Daoy (cell line): Measurements from ENCODE around the gene GALC. TPM values are rescaled to one million over a fixed set of nuclear protein-coding genes. Genes with fewer than 3 reads are reported as not detected.

Experiments
- DNase-seq: peaks from one replicate; pipeline ENCODE4 v3.0.0-alpha.2; 2015; ENCODE audit warnings: low read depth
- total RNA-seq: library from RNA; depleted of rRNA; stranded (reverse); fragments of >200 nt; shearing (Covaris generic); gene quantifications from 2 replicates; pipeline ENCODE4 v1.2.3, GENCODE V29; 2014

The GALC gene
- total RNA-seq, 1 experiment from 2014 or later = 19.3 TPM

DNA sequence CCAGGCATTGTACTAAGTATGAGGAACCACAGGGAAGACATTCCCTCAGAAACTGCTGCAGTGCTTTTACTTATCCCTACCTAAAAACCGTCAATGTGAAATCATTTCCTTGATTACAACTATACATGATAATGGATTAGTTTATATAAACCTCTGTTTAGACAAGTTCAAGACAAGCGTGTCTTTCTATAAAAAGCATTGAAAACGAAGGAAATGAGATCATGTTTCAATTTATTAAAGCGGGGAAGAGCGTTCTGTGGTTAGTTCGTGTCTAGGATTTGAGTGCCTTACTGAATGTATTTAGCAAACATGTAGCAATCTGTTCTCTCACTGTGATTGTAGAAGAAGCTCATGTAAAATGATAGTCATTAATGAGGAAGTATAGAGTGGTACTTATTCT is 37.5 kb downstream of the GALC start:
- no peak for DNase-seq

GRCh38 chr14:87952307-87953094 is 40.5 kb downstream of the GALC start:
- no peak for DNase-seq

GRCh38 chr14:87944987-87945604 is 47.9 kb downstream of the GALC start:
- peak; percentile 40 for DNase-seq

DNA sequence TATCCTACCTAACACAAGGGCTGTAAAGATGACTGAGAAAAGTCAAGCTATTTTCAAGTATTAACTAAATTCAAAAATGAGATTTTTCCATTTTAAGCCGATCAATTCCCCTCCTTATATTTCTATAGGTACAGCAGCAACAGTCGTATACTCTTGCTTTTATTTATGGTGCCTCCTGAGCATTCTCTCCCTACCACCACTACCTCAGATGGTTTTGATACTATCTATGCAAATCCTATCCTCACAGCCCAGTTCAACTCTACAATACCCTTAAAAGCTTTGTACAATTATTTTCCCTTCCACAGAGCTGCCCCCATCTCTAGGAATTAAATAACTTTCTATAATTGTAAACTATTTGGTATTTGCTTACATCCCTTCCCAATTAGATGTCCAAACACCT is 52.1 kb downstream of the GALC start:
- DNase-seq = no peak

DNA sequence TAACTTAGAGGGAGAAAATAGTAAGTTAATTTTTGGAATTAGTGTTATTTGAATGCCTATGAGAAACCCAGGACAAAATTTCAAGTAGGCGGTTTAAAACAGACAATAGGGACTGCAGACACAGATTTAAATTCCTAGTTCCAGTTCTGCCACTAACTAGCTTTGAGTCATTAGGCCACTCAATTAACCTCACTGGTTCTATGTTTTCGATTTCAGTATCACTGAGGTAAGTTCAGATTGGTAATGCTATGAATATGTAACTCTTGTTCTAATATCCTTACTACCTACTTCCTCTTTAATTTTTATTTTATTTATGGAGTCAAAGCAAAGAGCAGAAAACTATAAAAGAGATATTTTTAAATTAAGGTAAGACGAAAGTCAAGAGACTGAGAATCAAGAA is 52.6 kb downstream of the GALC start:
- DNase-seq = no peak

DNA sequence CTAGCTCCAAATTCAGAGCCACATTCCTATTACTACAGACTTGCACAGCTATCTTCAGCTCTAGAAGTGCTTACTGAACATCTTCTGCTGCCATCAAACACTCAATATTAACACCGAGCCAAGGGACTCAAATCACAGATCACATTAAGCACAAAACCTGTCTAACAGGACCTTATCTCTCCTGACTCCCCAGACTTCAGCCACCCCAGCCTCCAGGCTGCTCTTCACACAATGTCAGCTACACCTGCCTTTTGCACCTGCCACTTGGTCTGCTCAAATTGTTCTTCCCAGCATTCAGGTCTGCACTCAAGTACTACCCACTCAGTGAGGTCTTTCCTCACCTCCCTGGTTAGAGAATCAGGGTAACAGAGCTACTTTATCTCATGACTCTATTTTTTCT is 57.1 kb downstream of the GALC start:
- no peak for DNase-seq

DNA sequence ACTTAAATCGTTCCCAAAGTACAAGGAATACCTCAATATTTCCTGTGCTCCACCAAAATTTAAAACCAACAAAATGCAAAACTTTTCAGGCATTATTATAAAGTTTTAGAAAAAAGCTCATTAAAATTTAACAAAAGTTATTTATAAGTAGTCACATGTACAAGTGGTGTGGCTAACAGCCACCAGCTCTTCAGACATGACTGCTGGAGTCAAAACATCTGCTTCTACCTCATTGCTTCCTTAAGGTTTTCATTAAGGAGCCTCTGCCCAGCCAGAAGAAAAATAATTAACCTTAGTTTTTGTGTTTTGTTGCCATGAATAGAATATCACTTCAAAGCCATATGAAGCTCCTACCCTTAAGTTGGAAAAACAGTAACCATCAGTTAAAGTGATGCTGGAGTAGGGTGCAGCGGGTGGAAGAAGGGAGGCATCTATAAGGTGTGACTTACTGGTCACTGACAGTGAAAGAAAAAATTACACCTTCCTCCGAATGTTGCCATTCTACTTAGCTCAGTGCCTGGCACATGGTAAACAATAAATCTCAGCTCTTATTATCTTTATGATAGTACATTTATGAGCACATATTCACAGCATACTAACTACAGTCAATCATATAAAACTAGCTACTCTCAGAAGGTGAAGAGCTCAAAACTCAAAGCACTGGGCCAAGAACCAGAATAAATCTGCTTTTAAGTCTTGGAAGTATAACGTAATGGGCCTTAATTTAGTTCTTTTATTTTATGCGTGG is 57.7 kb downstream of the GALC start:
- DNase-seq = no peak

GRCh38 chr14:87934185-87934584 is 58.8 kb downstream of the GALC start:
- DNase-seq = no peak

GRCh38 chr14:87916886-87917275 is 76.1 kb downstream of the GALC start:
- no peak for DNase-seq

DNA sequence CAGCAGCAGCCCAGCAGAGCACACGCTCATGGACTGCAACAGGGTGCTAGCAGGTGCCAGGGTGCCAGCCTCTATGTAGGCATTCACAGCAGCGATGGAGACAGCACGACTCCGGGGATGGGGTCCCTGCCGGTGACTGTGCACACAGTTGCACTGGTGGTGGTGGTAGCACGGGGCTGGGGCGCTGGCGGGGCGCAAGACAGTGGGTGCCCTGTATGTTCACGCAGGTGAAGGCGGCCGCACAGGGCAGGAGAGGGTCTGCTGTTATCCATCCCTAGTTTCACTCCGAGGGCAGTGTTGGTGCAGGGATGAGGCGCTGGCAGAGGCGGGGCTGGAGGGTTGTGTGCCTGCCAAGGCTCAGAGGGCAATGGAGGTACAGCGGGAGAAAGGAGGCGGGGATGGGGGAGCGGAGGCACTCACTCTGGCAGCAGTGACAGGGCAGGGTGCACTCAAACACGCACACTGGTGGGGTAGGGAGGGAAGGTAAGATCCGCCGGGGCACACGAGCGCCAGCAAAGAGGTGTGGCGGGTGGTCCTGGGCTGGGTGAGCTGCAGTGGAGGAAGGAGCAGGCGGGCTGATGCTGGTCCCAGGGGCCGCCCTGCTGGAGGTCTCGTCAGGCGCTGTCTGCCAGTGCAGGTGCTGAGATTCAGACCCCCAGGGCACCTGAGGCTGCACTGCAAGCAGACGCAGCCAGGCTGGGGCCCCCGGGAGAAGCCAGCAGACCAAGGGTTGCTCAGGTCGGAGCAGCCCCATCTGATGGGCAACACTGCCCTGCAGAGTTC is 76.7 kb downstream of the GALC start:
- DNase-seq = no peak

- no peak for DNase-seq
Measured at GRCh38 chr14:87908550-87908949, 84.4 kb downstream of the GALC start.

GRCh38 chr14:87901652-87902051 is 91.3 kb downstream of the GALC start:
- no peak for DNase-seq

- DNase-seq = no peak
Measured at GRCh38 chr14:87901236-87901635, 91.7 kb downstream of the GALC start.

GRCh38 chr14:87899228-87899627 is 93.8 kb downstream of the GALC start:
- DNase-seq = no peak

GRCh38 chr14:87898301-87898700 is 94.7 kb downstream of the GALC start:
- DNase-seq = no peak

GRCh38 chr14:87896393-87897380 is 96.3 kb downstream of the GALC start:
- peak; percentile 41 for DNase-seq

GRCh38 chr14:87894920-87895319 is 98.1 kb downstream of the GALC start:
- no peak for DNase-seq

DNA sequence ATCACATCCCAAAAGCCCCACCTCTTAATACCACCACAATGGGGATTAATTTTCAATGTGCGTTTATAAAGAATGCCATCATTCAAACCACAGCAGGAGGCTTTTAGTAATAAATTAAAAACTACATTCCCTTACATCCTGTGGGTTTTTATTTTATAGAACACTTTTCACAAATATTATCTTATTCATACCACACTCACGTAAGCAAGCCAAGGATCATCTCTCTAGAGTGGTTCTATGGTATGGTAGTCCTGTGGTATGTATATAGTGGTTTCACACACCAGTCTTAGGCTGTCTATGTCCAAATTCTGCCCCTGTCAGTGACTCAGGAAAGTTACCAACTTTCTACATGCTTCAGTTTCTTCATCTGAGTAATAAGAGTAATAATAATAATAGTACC is 100.2 kb downstream of the GALC start:
- no peak for DNase-seq

- DNase-seq = peak; percentile 46
Measured at GRCh38 chr14:87888136-87888999, 104.6 kb downstream of the GALC start.

- no peak for DNase-seq
Measured at GRCh38 chr14:87883750-87884149, 109.2 kb downstream of the GALC start.
